ENCODE measurements around the gene FAM3C. TPM values are rescaled to one million over a fixed set of nuclear protein-coding genes. Genes with fewer than 3 reads are reported as not detected.

Gene FAM3C
- total and polyA plus RNA-seq, 2 experiments from 2014 or later = 38.6 to 52.4 TPM

- Histone ChIP-seq H3K36me3 (ENCODE audit: low read depth) (no peaks in the 10 kb centered on the region), H3F3A (ENCODE audit: insufficient read depth) (0 out of 2 replicates have a peak, but pooled peaks cover 4% of the 10 kb centered on the region), H3K4me1 (ENCODE audit: insufficient read depth) (peaks cover 21% of the 10 kb centered on the region), H3K4me3 (no peak overlapping the region), H4K20me1 (ENCODE audit: insufficient read depth) (no peaks in the 10 kb centered on the region), H3K9me2 (ENCODE audit: insufficient read depth) (no peaks in the 10 kb centered on the region), H3K27ac (no peak overlapping the region), H3K79me2 (ENCODE audit: insufficient read depth) (no peaks in the 10 kb centered on the region), H3K4me2 (ENCODE audit: unreplicated experiment) (no peak overlapping the region), H3K27me3 (replicated peaks; ENCODE audit: insufficient read depth) (no peaks in the 10 kb centered on the region), H2AFZ (no peak overlapping the region), H3K9ac (no peak overlapping the region), H3K9me3 (ENCODE audit: low read depth) (no peaks in the 10 kb centered on the region)
- 65 to 85% methylated on average over 2 of the region's 2 CpGs for WGBS, 2 experiments (ENCODE audit: low coverage in 1 of 2, low lambda C conversion rate in 2 of 2, missing lambda C conversion rate in 2 of 2)
- no peak for DNase-seq
- no peak for TF ChIP-seq EZH2 (IDR thresholded peaks at IDR 0.05; ENCODE audit: insufficient read depth, poor library complexity, severe bottlenecking)
- in situ Hi-C loops (cut with MboI) = no loop called here
Measured at GRCh38 chr7:121300685-121301420, 95.3 kb downstream of the FAM3C start.

Other genes starting within 250 kb of the FAM3C start
- gene WNT16, start 67.3 kb downstream of the FAM3C start, total RNA-seq (2014; rRNA removed; shearing (Covaris generic)) = 0.22 TPM in 1 of 2 replicates, not detected in the other
- gene WNT16, start 67.3 kb downstream of the FAM3C start, polyA plus RNA-seq (2016; fragmentation: Nextera tagmentation; extraction: Ambion mirVana) = 0.23 TPM in 2 replicates